ENCODE results near the gene TRDMT1.

TRDMT1 gene

GRCh38 chr10:17188644-17189172 is 12.8 kb downstream of the TRDMT1 start:
- TF ChIP-seq, protein P1, sequence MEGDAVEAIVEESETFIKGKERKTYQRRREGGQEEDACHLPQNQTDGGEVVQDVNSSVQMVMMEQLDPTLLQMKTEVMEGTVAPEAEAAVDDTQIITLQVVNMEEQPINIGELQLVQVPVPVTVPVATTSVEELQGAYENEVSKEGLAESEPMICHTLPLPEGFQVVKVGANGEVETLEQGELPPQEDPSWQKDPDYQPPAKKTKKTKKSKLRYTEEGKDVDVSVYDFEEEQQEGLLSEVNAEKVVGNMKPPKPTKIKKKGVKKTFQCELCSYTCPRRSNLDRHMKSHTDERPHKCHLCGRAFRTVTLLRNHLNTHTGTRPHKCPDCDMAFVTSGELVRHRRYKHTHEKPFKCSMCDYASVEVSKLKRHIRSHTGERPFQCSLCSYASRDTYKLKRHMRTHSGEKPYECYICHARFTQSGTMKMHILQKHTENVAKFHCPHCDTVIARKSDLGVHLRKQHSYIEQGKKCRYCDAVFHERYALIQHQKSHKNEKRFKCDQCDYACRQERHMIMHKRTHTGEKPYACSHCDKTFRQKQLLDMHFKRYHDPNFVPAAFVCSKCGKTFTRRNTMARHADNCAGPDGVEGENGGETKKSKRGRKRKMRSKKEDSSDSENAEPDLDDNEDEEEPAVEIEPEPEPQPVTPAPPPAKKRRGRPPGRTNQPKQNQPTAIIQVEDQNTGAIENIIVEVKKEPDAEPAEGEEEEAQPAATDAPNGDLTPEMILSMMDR (conservative IDR thresholded peaks at IDR 0.05; ENCODE audit: low read depth, low read length) = no peak
- no peak overlapping the region for H3K4me2 ChIP-seq
- no peaks in the 10 kb centered on the region for H3K27me3 ChIP-seq (ENCODE audit: insufficient read depth, low read depth)
- no peaks in the 10 kb centered on the region for H3K79me2 ChIP-seq (ENCODE audit: insufficient read depth, low read depth)
- H4K20me1 ChIP-seq (ENCODE audit: insufficient read depth) = no peaks in the 10 kb centered on the region
- no peak overlapping the region for H3K9ac ChIP-seq
- H3K4me3 ChIP-seq (IDR thresholded peaks at IDR 0.05; ENCODE audit: insufficient read depth, low read depth, low read length) = no peak overlapping the region
- peaks cover under 1% of the 10 kb centered on the region for H3K4me1 ChIP-seq (ENCODE audit: low read depth, poor library complexity, severe bottlenecking)
- no peaks in the 10 kb centered on the region for H3K36me3 ChIP-seq (ENCODE audit: insufficient read depth)
- no peak overlapping the region for H3K27ac ChIP-seq
- no peak overlapping the region for H2AFZ ChIP-seq (ENCODE audit: low read depth)

- Histone ChIP-seq H3K4me2 (no peak overlapping the region), H3K27ac (no peak overlapping the region), H3K27me3 (ENCODE audit: insufficient read depth, low read depth) (no peaks in the 10 kb centered on the region), H3K4me3 (IDR thresholded peaks at IDR 0.05; ENCODE audit: insufficient read depth, low read depth, low read length) (no peak overlapping the region), H3K79me2 (ENCODE audit: insufficient read depth, low read depth) (no peaks in the 10 kb centered on the region), H3K4me1 (ENCODE audit: low read depth, poor library complexity, severe bottlenecking) (peaks cover 6% of the 10 kb centered on the region), H3K36me3 (ENCODE audit: insufficient read depth) (no peaks in the 10 kb centered on the region), H3K9ac (no peak overlapping the region), H4K20me1 (ENCODE audit: insufficient read depth) (no peaks in the 10 kb centered on the region), H2AFZ (ENCODE audit: low read depth) (no peak overlapping the region)
- TF ChIP-seq, protein P1 (conservative IDR thresholded peaks at IDR 0.05; ENCODE audit: low read depth, low read length) = no peak
Observed at GRCh38 chr10:17185873-17186272, 15.6 kb downstream of the TRDMT1 start.

GRCh38 chr10:17183110-17183509 is 18.4 kb downstream of the TRDMT1 start:
- H3K79me2 ChIP-seq (ENCODE audit: insufficient read depth, low read depth) = no peaks in the 10 kb centered on the region
- TF ChIP-seq, protein P1 (conservative IDR thresholded peaks at IDR 0.05; ENCODE audit: low read depth, low read length) = no peak
- H3K36me3 ChIP-seq (ENCODE audit: insufficient read depth) = no peaks in the 10 kb centered on the region
- H3K27me3 ChIP-seq (ENCODE audit: insufficient read depth, low read depth) = no peaks in the 10 kb centered on the region
- no peak overlapping the region for H3K27ac ChIP-seq
- no peak overlapping the region for H3K9ac ChIP-seq
- no peak overlapping the region for H2AFZ ChIP-seq (ENCODE audit: low read depth)
- peaks cover 6% of the 10 kb centered on the region for H3K4me1 ChIP-seq (ENCODE audit: low read depth, poor library complexity, severe bottlenecking)
- no peaks in the 10 kb centered on the region for H4K20me1 ChIP-seq (ENCODE audit: insufficient read depth)
- no peak overlapping the region for H3K4me2 ChIP-seq
- no peak overlapping the region for H3K4me3 ChIP-seq (IDR thresholded peaks at IDR 0.05; ENCODE audit: insufficient read depth, low read depth, low read length)

GRCh38 chr10:17181751-17182150 is 19.7 kb downstream of the TRDMT1 start:
- H3K4me2 ChIP-seq = no peak overlapping the region
- no peaks in the 10 kb centered on the region for H3K36me3 ChIP-seq (ENCODE audit: insufficient read depth)
- H3K9ac ChIP-seq = no peak overlapping the region

More at GRCh38 chr10:17181751-17182150, 19.7 kb downstream of the TRDMT1 start:
- no peak overlapping the region for H3K4me3 ChIP-seq (IDR thresholded peaks at IDR 0.05; ENCODE audit: insufficient read depth, low read depth, low read length)
- no peaks in the 10 kb centered on the region for H4K20me1 ChIP-seq (ENCODE audit: insufficient read depth)
- peaks cover 6% of the 10 kb centered on the region for H3K4me1 ChIP-seq (ENCODE audit: low read depth, poor library complexity, severe bottlenecking)
- TF ChIP-seq, protein P1 (conservative IDR thresholded peaks at IDR 0.05; ENCODE audit: low read depth, low read length) = no peak
- no peak overlapping the region for H2AFZ ChIP-seq (ENCODE audit: low read depth)
- H3K27me3 ChIP-seq (ENCODE audit: insufficient read depth, low read depth) = no peaks in the 10 kb centered on the region
- no peak overlapping the region for H3K27ac ChIP-seq
- H3K79me2 ChIP-seq (ENCODE audit: insufficient read depth, low read depth) = no peaks in the 10 kb centered on the region
